RKO (cell line): ENCODE measurements around the gene TMIGD3.

ENCODE experiments used
- DNase-seq: peaks from one replicate; pipeline ENCODE4 v3.0.0-alpha.2; 2016; ENCODE audit warnings: low spot score

Gene TMIGD3

DNA sequence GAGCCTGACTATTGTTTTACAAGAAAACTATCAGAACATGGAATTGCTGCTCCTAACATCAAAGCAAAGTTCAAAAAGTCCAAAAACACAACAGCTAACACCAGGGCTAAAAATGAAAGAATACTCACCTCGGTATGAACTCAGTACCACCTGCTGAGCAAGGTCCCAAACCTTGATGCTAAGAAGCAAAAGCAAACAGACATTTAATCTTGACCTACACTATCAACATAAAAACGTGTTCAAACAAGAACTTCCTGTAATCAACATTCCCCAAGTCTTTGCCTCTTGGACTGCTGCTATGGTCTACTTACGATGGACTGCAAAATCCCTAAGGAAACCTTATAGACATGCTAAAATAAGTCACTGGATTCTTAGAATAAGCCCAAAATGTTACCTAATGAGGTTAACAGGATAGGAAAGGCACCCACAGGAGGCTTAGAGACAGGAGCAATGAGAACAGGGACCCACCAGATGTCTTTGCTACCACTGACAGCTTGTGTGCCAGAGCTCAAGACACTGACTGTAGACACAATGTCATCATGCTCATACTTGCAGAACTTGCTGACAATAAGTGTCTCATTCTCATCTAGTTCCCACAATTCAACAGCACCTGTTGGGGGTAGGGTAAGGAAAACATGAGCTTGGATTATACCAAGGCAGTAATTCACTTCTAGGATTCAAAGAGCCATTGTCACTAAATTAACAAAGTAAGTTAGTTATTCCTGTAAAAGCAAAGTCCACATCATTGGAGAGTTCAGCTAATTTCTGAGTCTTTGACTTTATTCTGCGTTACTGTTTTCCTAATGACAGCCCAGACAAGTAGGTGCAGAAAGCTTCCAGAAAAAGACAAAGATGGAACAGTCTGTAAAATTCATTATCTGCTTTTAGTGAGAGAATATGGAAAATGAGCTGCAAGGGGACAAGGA is 56.2 kb downstream of the TMIGD3 start:
- no peak for DNase-seq

- DNase-seq, result no peak
These were observed 56.9 kb downstream of the TMIGD3 start for GRCh38 chr1:111446546-111446945.

GRCh38 chr1:111444031-111444430 is 59.4 kb downstream of the TMIGD3 start:
- no peak for DNase-seq

GRCh38 chr1:111442457-111442856 is 61.0 kb downstream of the TMIGD3 start:
- no peak for DNase-seq

GRCh38 chr1:111441573-111442192 is 61.8 kb downstream of the TMIGD3 start:
- no peak for DNase-seq

- no peak for DNase-seq
These were observed 63.7 kb downstream of the TMIGD3 start for GRCh38 chr1:111439461-111440351.

- DNase-seq, result no peak
These were observed 66.7 kb downstream of the TMIGD3 start for GRCh38 chr1:111436726-111437125.
